ENCODE measurements around the gene SCYL1.

SCYL1 gene

GRCh38 chr11:65493367-65494176 is 31.3 kb upstream of the SCYL1 start:
- TF ChIP-seq CTCF (IDR thresholded peaks at IDR 0.05), result no peak
- Histone ChIP-seq H3K4me1 (peaks cover 67% of the 10 kb centered on the region), H3K9me3 (ENCODE audit: control insufficient read depth, low read length) (no peaks in the 10 kb centered on the region), H3K4me3 (ENCODE audit: low read depth, low read length) (peak overlapping the region; percentile 24), H3K27ac (peak overlapping the region; percentile 100), H3K9ac (peak overlapping the region; percentile 46), H3K36me3 (ENCODE audit: control insufficient read depth, insufficient read depth, low read length) (no peaks in the 10 kb centered on the region), H3K4me2 (ENCODE audit: low read length) (peak overlapping the region; percentile 57), H3K27me3 (ENCODE audit: control insufficient read depth, insufficient read depth, low read length) (no peaks in the 10 kb centered on the region), H3K79me2 (peaks cover 9% of the 10 kb centered on the region), H2AFZ (peak overlapping the region; percentile 60)

- Histone ChIP-seq H3K4me1 (peaks cover 38% of the 10 kb centered on the region), H3K36me3 (ENCODE audit: control insufficient read depth, insufficient read depth, low read length) (peaks cover 13% of the 10 kb centered on the region), H3K79me2 (peaks cover 26% of the 10 kb centered on the region), H3K4me3 (ENCODE audit: low read depth, low read length) (peak overlapping the region; percentile 56), H3K4me2 (ENCODE audit: low read length) (peak overlapping the region; percentile 74), H3K9me3 (ENCODE audit: control insufficient read depth, low read length) (no peaks in the 10 kb centered on the region), H3K27me3 (ENCODE audit: control insufficient read depth, insufficient read depth, low read length) (no peaks in the 10 kb centered on the region), H3K27ac (peak overlapping the region; percentile 100), H3K9ac (peak overlapping the region; percentile 43), H2AFZ (peak overlapping the region; percentile 20)
- no peak for TF ChIP-seq CTCF (IDR thresholded peaks at IDR 0.05)
These were observed 28.4 kb upstream of the SCYL1 start for GRCh38 chr11:65496304-65497140.

GRCh38 chr11:65497141-65498041 is 27.5 kb upstream of the SCYL1 start:
- H3K27me3 ChIP-seq (ENCODE audit: control insufficient read depth, insufficient read depth, low read length), result no peaks in the 10 kb centered on the region
- peaks cover 22% of the 10 kb centered on the region for H3K36me3 ChIP-seq (ENCODE audit: control insufficient read depth, insufficient read depth, low read length)
- H3K4me2 ChIP-seq (ENCODE audit: low read length), result peak overlapping the region; percentile 75
- TF ChIP-seq CTCF (IDR thresholded peaks at IDR 0.05), result no peak
- no peaks in the 10 kb centered on the region for H3K9me3 ChIP-seq (ENCODE audit: control insufficient read depth, low read length)
- peak overlapping the region; percentile 20 for H2AFZ ChIP-seq
- H3K79me2 ChIP-seq, result peaks cover 33% of the 10 kb centered on the region
- peak overlapping the region; percentile 82 for H3K9ac ChIP-seq
- peak overlapping the region; percentile 100 for H3K27ac ChIP-seq
- H3K4me1 ChIP-seq, result peaks cover 30% of the 10 kb centered on the region
- peak overlapping the region; percentile 100 for H3K4me3 ChIP-seq (ENCODE audit: low read depth, low read length)

GRCh38 chr11:65498042-65498726 is 26.7 kb upstream of the SCYL1 start:
- H3K9me3 ChIP-seq (ENCODE audit: control insufficient read depth, low read length), result no peaks in the 10 kb centered on the region
- no peaks in the 10 kb centered on the region for H3K27me3 ChIP-seq (ENCODE audit: control insufficient read depth, insufficient read depth, low read length)
- peak overlapping the region; percentile 100 for H3K4me3 ChIP-seq (ENCODE audit: low read depth, low read length)
- H3K27ac ChIP-seq, result peak overlapping the region; percentile 100
- peaks cover 41% of the 10 kb centered on the region for H3K79me2 ChIP-seq
- H2AFZ ChIP-seq, result peak overlapping the region; percentile 65
- H3K4me1 ChIP-seq, result peaks cover 22% of the 10 kb centered on the region
- H3K9ac ChIP-seq, result peak overlapping the region; percentile 82
- TF ChIP-seq CTCF (IDR thresholded peaks at IDR 0.05), result no peak
- peaks cover 29% of the 10 kb centered on the region for H3K36me3 ChIP-seq (ENCODE audit: control insufficient read depth, insufficient read depth, low read length)
- H3K4me2 ChIP-seq (ENCODE audit: low read length), result peak overlapping the region; percentile 75
